Measurements from ENCODE around the gene GCK.
A peak's percentile ranks its signal among the peaks of the same experiment; 100 is the strongest.

Gene GCK

DNA sequence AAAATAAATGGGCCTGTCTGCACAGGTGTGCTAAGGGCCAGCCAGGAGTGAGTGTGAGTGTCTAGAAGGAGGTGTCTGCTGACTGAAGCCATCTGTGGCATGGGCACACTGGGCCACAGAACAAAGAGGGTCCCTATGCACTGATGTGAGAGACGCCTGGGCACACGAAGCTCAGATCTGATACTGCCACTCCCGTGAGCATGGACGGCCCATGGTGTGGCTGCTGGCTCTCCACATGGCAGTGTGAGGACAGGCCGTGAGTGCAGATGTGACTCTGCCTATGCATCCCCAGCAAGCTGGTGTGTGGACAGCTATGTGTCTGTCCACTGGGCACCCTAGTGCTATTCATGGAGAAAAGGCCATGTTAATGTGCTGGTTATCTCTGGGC lies 35.3 kb downstream of the GCK start:
- DNase-seq: no peak

DNA sequence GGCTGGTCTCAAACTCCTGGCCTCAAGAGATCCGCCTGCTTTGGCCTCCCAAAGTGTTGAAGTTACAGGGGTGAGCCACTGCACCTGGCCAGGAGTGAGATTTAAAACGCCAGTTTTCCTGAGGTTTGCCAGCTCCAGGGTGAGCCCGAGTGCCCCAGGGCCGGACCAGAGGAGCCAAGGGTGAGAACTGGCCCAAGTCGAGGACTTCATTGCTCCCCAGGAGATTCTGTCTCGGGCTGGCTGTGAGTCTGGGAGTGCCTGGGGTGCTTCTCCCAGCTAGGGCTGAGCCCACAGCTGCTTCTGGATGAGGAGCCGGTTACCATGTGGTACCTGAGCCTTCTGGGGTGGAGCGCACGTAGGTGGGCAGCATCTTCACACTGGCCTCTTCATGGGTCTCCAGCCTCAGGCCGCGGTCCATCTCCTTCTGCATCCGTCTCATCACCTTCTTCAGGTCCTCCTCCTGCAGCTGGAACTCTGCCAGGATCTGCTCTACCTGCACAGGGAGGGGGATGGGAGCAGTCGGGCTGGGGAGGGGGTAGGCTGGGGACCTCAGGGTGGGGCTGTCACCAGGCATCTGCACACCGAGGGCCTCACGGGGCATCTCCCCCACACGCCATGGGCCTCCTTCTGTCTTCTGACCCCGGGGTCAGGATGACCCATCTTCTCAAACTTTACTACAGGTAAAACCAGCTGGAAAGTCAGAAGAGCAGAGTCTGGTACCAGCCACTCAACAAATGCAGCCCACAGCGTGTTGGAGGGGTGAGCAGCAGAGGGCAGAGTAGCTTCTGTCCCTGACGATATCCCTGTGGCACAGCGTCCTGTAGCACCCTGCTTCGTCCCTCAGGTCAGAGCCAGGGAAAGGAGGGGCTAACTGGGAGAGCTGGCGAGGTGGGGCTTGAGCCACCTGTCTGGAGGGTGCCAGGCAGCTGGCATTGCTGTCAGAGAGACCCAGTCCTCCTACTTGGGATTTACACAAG lies 36.0 kb downstream of the GCK start:
- DNase-seq: no peak

GRCh38 chr7:44151956-44152355 lies 37.3 kb downstream of the GCK start:
- no peak for DNase-seq

GRCh38 chr7:44150966-44151941 lies 38.0 kb downstream of the GCK start:
- no peak for DNase-seq

GRCh38 chr7:44150466-44150832 lies 38.8 kb downstream of the GCK start:
- no peak for DNase-seq

GRCh38 chr7:44149571-44150465 lies 39.4 kb downstream of the GCK start:
- DNase-seq: no peak

GRCh38 chr7:44148961-44149536 lies 40.2 kb downstream of the GCK start:
- DNase-seq: no peak

GRCh38 chr7:44148166-44148565 lies 41.1 kb downstream of the GCK start:
- DNase-seq: no peak

DNA sequence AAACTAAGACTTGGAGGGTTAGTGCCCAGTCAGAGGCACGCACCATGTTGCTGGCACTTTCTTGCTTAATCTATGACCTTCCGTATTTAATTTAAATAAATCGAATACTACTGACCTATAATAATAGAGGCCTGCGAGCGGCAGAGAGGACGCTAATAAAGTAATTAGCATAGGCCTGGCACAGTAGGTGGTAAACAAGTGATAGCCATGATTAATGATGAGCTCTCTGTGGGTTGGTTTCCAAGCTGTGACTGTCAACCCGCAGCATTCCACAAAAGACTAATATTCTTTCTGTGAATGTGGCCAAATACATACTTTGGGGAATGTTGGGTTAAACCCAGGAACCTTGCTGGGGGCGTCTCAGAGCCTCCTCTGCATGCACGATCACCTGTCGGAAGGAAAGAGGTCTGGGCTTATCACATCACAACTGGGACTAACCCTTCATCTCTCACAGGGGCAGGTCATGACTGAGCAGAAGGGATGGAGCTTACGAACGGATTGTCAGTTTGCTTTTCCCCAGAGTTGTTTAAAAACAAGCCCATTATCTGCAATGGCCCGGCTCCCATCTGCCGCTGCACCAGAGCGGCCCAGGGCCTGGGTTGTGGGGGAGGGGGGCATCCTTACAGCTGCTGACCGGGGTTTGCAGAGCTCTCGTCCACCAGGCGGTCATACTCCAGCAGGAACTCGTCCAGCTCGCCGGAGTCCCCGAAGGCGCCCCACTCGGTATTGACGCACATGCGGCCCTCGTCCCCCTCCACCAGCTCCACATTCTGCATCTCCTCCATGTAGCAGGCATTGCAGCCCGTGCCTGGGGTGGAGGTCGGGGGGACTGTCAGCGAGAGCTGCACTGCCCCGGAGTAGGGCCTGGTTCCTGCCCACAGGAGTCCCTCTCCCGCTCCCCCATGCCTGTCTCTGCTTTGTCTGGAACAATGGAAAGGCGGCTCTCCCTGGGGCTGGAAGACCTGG lies 41.9 kb downstream of the GCK start:
- peak; percentile 3 for DNase-seq

GRCh38 chr7:44145969-44146911 lies 43.0 kb downstream of the GCK start:
- peak; percentile 32 for DNase-seq

DNA sequence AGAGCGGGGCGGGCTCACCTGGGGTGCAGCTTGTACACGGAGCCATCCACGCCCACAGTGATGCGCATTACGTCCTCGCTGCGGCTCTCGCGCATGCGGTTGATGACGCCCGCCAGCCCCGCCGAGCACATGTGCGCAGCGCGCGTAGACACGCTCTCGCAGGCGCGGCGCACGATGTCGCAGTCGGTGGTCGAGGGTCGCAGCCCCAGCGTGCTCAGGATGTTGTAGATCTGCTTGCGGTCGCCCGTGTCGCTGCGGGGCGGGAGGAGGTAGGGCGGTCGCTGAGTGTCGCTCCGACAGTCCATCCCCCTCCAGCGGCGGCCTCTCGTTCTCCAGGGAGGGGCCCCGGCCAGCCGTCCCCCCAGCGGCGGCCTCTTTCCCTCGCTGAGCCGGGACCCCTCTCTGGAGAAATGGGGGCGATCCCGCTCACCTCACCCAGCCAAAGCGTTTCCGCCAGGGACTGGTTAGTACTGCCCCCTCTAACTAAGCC lies 43.7 kb downstream of the GCK start:
- DNase-seq: peak; percentile 50

DNA sequence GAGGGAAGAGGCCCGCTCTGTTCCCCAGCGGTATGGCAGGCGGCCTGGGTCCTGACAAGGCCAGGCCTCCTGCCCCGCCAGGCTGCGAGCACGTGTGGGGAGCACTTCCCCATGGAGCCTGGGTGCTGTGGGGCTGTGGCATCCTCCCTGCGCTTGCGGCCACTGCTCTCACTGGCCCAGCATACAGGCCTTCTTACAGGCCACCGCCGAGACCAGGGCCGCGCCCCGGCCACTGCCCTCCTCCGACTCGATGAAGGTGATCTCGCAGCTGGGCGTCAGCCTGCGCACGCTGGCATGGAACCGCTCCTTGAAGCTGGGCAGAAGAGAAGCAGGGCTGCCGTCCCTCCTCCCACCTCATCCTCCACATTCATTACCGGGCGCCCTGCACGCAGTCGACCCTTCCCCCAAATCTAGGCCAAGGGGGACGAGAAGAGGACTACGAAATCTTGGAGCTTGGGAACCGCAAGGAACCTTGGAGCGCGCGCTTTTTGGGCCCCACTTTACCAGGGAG lies 44.2 kb downstream of the GCK start:
- DNase-seq: no peak

GRCh38 chr7:44144426-44144967 lies 44.7 kb downstream of the GCK start:
- DNase-seq: no peak

GRCh38 chr7:44143646-44144250 lies 45.5 kb downstream of the GCK start:
- DNase-seq: no peak

GRCh38 chr7:44142028-44142427 lies 47.2 kb downstream of the GCK start:
- DNase-seq: no peak

GRCh38 chr7:44141221-44141850 lies 47.9 kb downstream of the GCK start, which contains the start of gene MYL7:
TSS of gene MYL7 (minus strand) at chr7:44141332. CDS start at chr7:44141305, 27 bp downstream.
- no peak for DNase-seq

DNA sequence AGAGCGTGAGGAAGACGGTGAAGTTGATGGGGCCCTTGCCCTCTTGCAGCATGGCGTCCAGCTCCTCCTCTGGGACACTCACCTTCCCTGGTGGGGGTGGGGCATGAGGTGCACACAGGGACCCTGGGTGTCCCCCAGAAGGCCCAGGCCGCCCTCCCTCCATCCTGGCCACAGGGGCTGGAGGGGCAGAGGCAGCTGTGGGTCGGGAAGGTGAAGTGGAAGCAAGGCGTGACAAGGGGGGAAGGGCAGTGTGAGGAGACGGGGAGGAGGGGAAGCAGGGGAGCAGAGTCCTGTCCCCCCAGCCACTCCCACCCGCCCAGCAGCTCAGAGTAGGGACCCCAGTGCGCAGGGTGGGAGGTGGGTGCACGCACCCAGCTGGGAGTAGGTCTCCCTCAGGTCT lies 48.9 kb downstream of the GCK start:
- DNase-seq: no peak

Measured in activated CD4-positive, alpha-beta T cell treated with anti-CD3 and anti-CD28 coated beads for 1 hour (primary cell).